K562 (cell line): Measurements from ENCODE around the gene MRM2. TPM values are rescaled to one million over a fixed set of nuclear protein-coding genes. Genes with fewer than 3 reads are reported as not detected.

Source experiments
- ATAC-seq: fragments of 200-7000 bp; cut with Tn5 transposase; 3 replicates; pipeline ENCODE4 v1.9.1; 2020; ENCODE audit warnings: moderate library complexity
- BruUV-seq: library from RNA; stranded (reverse); fragments of 400-500 nt; replicated peaks from 2 replicates; lab custom pipeline; 2021; lab: Mats Ljungman, UMichigan
- CTCF ChIA-PET: fragments of 300-600 bp; formaldehyde crosslinking; extraction: SDS; loops from one replicate; lab custom pipeline; 2021; ENCODE audit warnings: low intra/inter-chr PET ratio; lab: Yijun Ruan, JAX
- POLR2A ChIA-PET: fragments of 300-600, 350-650 bp; sonication (Branson Sonifier 250); formaldehyde crosslinking; extraction: SDS; loops from one replicate; lab custom pipeline; 2021; ENCODE audit warnings: antibody characterized with exemption, inconsistent platforms; lab: Yijun Ruan, JAX
- DNase-seq, 4 experiments: peaks; one replicate each; pipeline versions ENCODE4 v3.0.0 to v3.0.0-alpha.2; 2011 to 2018; ENCODE audit warnings: low spot score in 3 of 4, mixed read lengths in 3 of 4; ENCODE audit errors: extremely low read depth in 1 of 4
- FAIRE-seq: peaks from 2 replicates; lab custom pipeline; 2011; peaks lifted over from hg19 to GRCh38; lab: Jason Lieb, UNC
- H2AFZ ChIP-seq: 2 replicates; pipeline ENCODE4 v1.6.0; 2011; ENCODE audit warnings: low read depth, low read length, control low read depth, inconsistent platforms
- H3K27ac ChIP-seq: fragments of 200-600 bp; 3 replicates; pipeline ENCODE4 v1.8.0; 2011; ENCODE audit warnings: low read depth, mild to moderate bottlenecking, control low read depth, inconsistent platforms, low read length, moderate library complexity, mixed read lengths; ENCODE audit errors: extremely low read depth
- H3K27me3 ChIP-seq, 2 experiments: fragments of 300-600 bp in 1 of 2; 2 replicates in 1 of 2; 3 replicates in 1 of 2; pipeline versions ENCODE4 v1.6.0 to v1.8.0; 2011; ENCODE audit warnings: inconsistent platforms in 2 of 2, low read length in 2 of 2, mild to moderate bottlenecking in 1 of 2, mixed read lengths in 1 of 2, moderate library complexity in 1 of 2; ENCODE audit not compliant: control insufficient read depth in 2 of 2, insufficient read depth in 2 of 2
- H3K36me3 ChIP-seq: fragments of 300-600 bp; 3 replicates; pipeline ENCODE4 v1.8.0; 2011; ENCODE audit warnings: mild to moderate bottlenecking, low read length, inconsistent platforms; ENCODE audit not compliant: control insufficient read depth, insufficient read depth
- H3K4me1 ChIP-seq, 2 experiments: fragments of 200-600 bp in 1 of 2; replicated peaks in 1 of 2; 2 replicates in 1 of 2; 3 replicates in 1 of 2; pipeline versions ENCODE4 v1.5.1 to v1.8.0; 2011; ENCODE audit warnings: inconsistent platforms in 2 of 2, low read length in 2 of 2, mild to moderate bottlenecking in 1 of 2, mixed read lengths in 1 of 2, moderate library complexity in 1 of 2; ENCODE audit not compliant: control insufficient read depth in 2 of 2, insufficient read depth in 2 of 2
- H3K4me2 ChIP-seq: 2 replicates; pipeline ENCODE4 v1.6.1; 2011; ENCODE audit warnings: low read length, control low read depth, inconsistent platforms, mixed read lengths; ENCODE audit not compliant: insufficient read depth
- H3K4me3 ChIP-seq: fragments of 200-600 bp; sonication (generic), shearing (Covaris generic); 2 replicates; pipeline ENCODE4 v1.5.1; 2016; ENCODE audit warnings: control low read depth, inconsistent platforms
- H3K79me2 ChIP-seq: fragments of 200-600 bp; 3 replicates; pipeline ENCODE4 v1.8.0; 2011; ENCODE audit warnings: low read length, inconsistent platforms; ENCODE audit not compliant: control insufficient read depth, insufficient read depth
- H3K9ac ChIP-seq, 2 experiments: 2 replicates each; pipeline versions ENCODE4 v1.6.0 to v1.6.1; 2011; ENCODE audit warnings: low read depth in 2 of 2, low read length in 2 of 2, control low read depth in 1 of 2, inconsistent platforms in 1 of 2, mild to moderate bottlenecking in 1 of 2, mixed read lengths in 1 of 2; ENCODE audit not compliant: insufficient read depth in 1 of 2
- H3K9me1 ChIP-seq: one replicate; pipeline ENCODE4 v1.6.0; 2011; ENCODE audit warnings: inconsistent platforms, mild to moderate bottlenecking, low read length, moderate library complexity; ENCODE audit not compliant: control insufficient read depth, insufficient read depth
- H3K9me3 ChIP-seq: replicated peaks from 2 replicates; pipeline ENCODE4 v1.5.1; 2011; ENCODE audit warnings: low read depth, low read length, inconsistent platforms; ENCODE audit not compliant: control insufficient read depth, insufficient read depth
- H4K20me1 ChIP-seq: replicated peaks from 2 replicates; pipeline ENCODE4 v1.6.1; 2011; ENCODE audit warnings: low read length, inconsistent platforms, mixed read lengths; ENCODE audit not compliant: control insufficient read depth, insufficient read depth
- CBFB ChIP-seq: sonication (generic); formaldehyde crosslinking; IDR thresholded peaks from 2 replicates; pipeline ENCODE4 v1.4.0; 2020; ENCODE audit warnings: mild to moderate bottlenecking, missing genetic modification reagents
- CUX1 ChIP-seq: fragments of 200-800 bp; sonication (Bioruptor generic); IDR thresholded peaks from 2 replicates; pipeline ENCODE4 v1.6.1; 2016; ENCODE audit warnings: missing genetic modification characterization, missing compliant biosample characterization
- RBFOX2 ChIP-seq: fragments of 200-400 bp; formaldehyde crosslinking; IDR thresholded peaks from 2 replicates; pipeline ENCODE4 v1.6.1; 2017; ENCODE audit warnings: low read depth, mild to moderate bottlenecking, low read length, moderate library complexity
- SIN3A ChIP-seq, 2 experiments: fragments of 150-350 bp in 1 of 2; IDR thresholded peaks; 2 replicates each; pipeline ENCODE4 v1.6.1; 2011 to 2016; ENCODE audit warnings: borderline replicate concordance in 2 of 2, low read depth in 2 of 2, low read length in 2 of 2, mild to moderate bottlenecking in 2 of 2, moderate library complexity in 2 of 2; ENCODE audit not compliant: control insufficient read depth in 1 of 2
- YBX1 ChIP-seq: fragments of 450-650 bp; IDR thresholded peaks from 2 replicates; pipeline ENCODE4 v1.7.1; 2016; ENCODE audit warnings: mild to moderate bottlenecking
- ZBTB33 ChIP-seq: sonication (generic); formaldehyde crosslinking; IDR thresholded peaks from 2 replicates; pipeline ENCODE4 v1.8.1; 2023; ENCODE audit warnings: mild to moderate bottlenecking, missing genetic modification reagents
- WGBS: fragments of 100-300 bp; shearing (Covaris generic); methylation state at CpG from one replicate; pipeline ENCODE4 v1.1.6; 2016; ENCODE audit warnings: low coverage, mixed read lengths; ENCODE audit not compliant: insufficient coverage; ENCODE audit errors: missing lambda C conversion rate; 5-methylcytosine and 5-hydroxymethylcytosine counted together
- in situ Hi-C: fragments of 300-500 bp; cut with MboI; formaldehyde crosslinking; loops from 4 replicates; pipeline ENCODE4 v1.15.0; 2018; ENCODE audit warnings: inconsistent platforms, mixed read lengths
- intact Hi-C: fragments of 100-400 bp; cut with micrococcal nuclease; formaldehyde crosslinking; loops from 2 replicates; pipeline ENCODE4 v1.14.2; 2022
- polyA plus RNA-seq, 8 experiments: library from polyadenylated mRNA; depleted of rRNA in 4 of 8; stranded (reverse) in 5 of 8; unstranded in 3 of 8; fragments of >200 nt; fragmentation: Nextera tagmentation in 2 of 8; fragmentation: Illumina TruSeq in 1 of 8; extraction: Ambion mirVana in 2 of 8; extraction: Trizol in 1 of 8; gene quantifications; 2 replicates each; pipeline versions ENCODE4 v1.2.1 to v1.2.3, GENCODE V29; 2011 to 2014; ENCODE audit warnings: inconsistent platforms in 1 of 8, missing spikeins in 1 of 8
- total RNA-seq, 7 experiments: library from RNA; depleted of rRNA in 6 of 7; stranded (reverse); fragments of >200 nt in 6 of 7; fragmentation: Illumina TruSeq in 2 of 7; extraction: Trizol in 2 of 7; gene quantifications; 2 replicates each; pipeline versions ENCODE4 v1.2.1 to v1.2.3, GENCODE V29; 2011 to 2021; ENCODE audit warnings: low replicate concordance in 1 of 7

MRM2 gene
- total and polyA plus RNA-seq, 9 of the 15 experiments (the other 6 are each of a cell fraction or from before 2014, with no cell fraction given) = 32.4 to 116 (median 50.5) TPM

DNA sequence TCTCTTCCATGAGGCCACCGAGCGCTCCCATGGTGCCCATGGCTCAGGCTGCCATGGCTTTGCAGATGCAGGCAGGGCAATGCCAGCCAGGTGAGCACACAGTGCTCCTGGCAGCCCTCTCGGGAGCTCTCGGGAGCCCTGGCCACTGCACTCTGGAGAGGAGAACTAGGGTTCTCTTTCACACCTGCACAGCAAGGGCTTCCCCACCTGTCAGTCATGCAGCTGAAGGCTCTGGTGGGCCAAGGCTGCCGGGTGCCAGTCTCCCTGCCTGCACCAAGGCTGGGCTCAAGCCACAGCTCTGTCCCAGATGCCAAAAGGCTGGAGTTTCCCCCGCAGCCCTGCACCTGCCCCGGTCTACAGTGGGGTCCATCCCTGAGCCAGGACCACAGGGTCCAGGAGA, 32.7 kb upstream of the MRM2 start (continued):
- TF ChIP-seq CUX1 (CRISPR knock-in tag) = no peak
- no peak for TF ChIP-seq SIN3A (IDR thresholded peaks at IDR 0.05; ENCODE audit: borderline replicate concordance in 2 of 2, control insufficient read depth in 1 of 2, low read depth in 2 of 2, low read length in 2 of 2)
- no peak for TF ChIP-seq RBFOX2
- no peak for TF ChIP-seq YBX1
- TF ChIP-seq, all 486 proteins: peak for 0

GRCh38 chr7:2273866-2274265, 31.9 kb upstream of the MRM2 start:
- H4K20me1 ChIP-seq = peaks cover 6% of the 10 kb centered on the region; the same call in 1 of the 2 replicates
- DNase-seq = no peak
- H3K79me2 ChIP-seq = no peaks in the 10 kb centered on the region
- TF ChIP-seq ZBTB33 (CRISPR knock-in tag) (peak; percentile 83), CBFB (no peak)
- H3K9ac ChIP-seq = no peak overlapping the region
- WGBS = 98% methylated on average over 18 of the region's 20 CpGs
- no TSS peak for BruUV-seq
- peaks cover 45% of the 10 kb centered on the region; the same call in 2 of the 3 replicates for H3K36me3 ChIP-seq
- H3K9me1 ChIP-seq = no peaks in the 10 kb centered on the region
- H2AFZ ChIP-seq = no peak overlapping the region
- no peaks in the 10 kb centered on the region for H3K9me3 ChIP-seq
- ATAC-seq = no peak
- POLR2A ChIA-PET = interaction anchor here (0.5 to 1.2 kb wide), 4 partner anchors 25 to 63 kb away, joined by 3 to 6 read pairs (median 4); no protein-coding TSS in a partner anchor
- no peaks in the 10 kb centered on the region for H3K27me3 ChIP-seq
- H3K4me3 ChIP-seq = no peak overlapping the region
- CTCF ChIA-PET = no interaction called here
- FAIRE-seq = no peak
- H3K4me1 ChIP-seq = peaks cover 0 to 20% of the 10 kb centered on the region in 2 experiments; a peak in 2 of 5 replicates
- in situ Hi-C loops (no loop called here), intact Hi-C loops (no loop called here)
- H3K4me2 ChIP-seq = no peak overlapping the region
- H3K27ac ChIP-seq = no peak overlapping the region
